ENCODE data around the gene PTS.
A peak's percentile ranks its signal among the peaks of the same experiment; 100 is the strongest.

PTS gene

GRCh38 chr11:112274007-112274783 lies 48.0 kb downstream of the PTS start:
- H3K4me3 ChIP-seq (replicated peaks; ENCODE audit: low read depth, low read length): no peak overlapping the region
- TF ChIP-seq CTCF (IDR thresholded peaks at IDR 0.05; ENCODE audit: low read depth, low read length, missing control alignments): no peak
- no peak for DNase-seq (ENCODE audit: extremely low read depth, low read depth)

GRCh38 chr11:112277029-112277428 lies 50.8 kb downstream of the PTS start:
- no peak for TF ChIP-seq CTCF (IDR thresholded peaks at IDR 0.05; ENCODE audit: low read depth, low read length, missing control alignments)
- no peak for DNase-seq (ENCODE audit: extremely low read depth, low read depth)
- H3K4me3 ChIP-seq (replicated peaks; ENCODE audit: low read depth, low read length): no peak overlapping the region

GRCh38 chr11:112277941-112278340 lies 51.7 kb downstream of the PTS start:
- no peak for TF ChIP-seq CTCF (IDR thresholded peaks at IDR 0.05; ENCODE audit: low read depth, low read length, missing control alignments)
- DNase-seq (ENCODE audit: extremely low read depth, low read depth): no peak
- no peak overlapping the region for H3K4me3 ChIP-seq (replicated peaks; ENCODE audit: low read depth, low read length)

GRCh38 chr11:112278803-112279202 lies 52.6 kb downstream of the PTS start:
- TF ChIP-seq CTCF (IDR thresholded peaks at IDR 0.05; ENCODE audit: low read depth, low read length, missing control alignments): no peak

GRCh38 chr11:112279901-112280267 lies 53.7 kb downstream of the PTS start:
- no peak for DNase-seq (ENCODE audit: extremely low read depth, low read depth)
- peak overlapping the region; percentile 42 for H3K4me3 ChIP-seq (replicated peaks; ENCODE audit: low read depth, low read length)
- TF ChIP-seq CTCF (IDR thresholded peaks at IDR 0.05; ENCODE audit: low read depth, low read length, missing control alignments): peak; percentile 75

More at GRCh38 chr11:112278803-112279202, 52.6 kb downstream of the PTS start:
- H3K4me3 ChIP-seq (replicated peaks; ENCODE audit: low read depth, low read length): no peak overlapping the region
- no peak for DNase-seq (ENCODE audit: extremely low read depth, low read depth)

GRCh38 chr11:112280268-112281126 lies 54.3 kb downstream of the PTS start:
- peak overlapping the region; percentile 42 for H3K4me3 ChIP-seq (replicated peaks; ENCODE audit: low read depth, low read length)
- peak; percentile 58 for DNase-seq (ENCODE audit: extremely low read depth, low read depth)
- peak; percentile 81 for TF ChIP-seq CTCF (IDR thresholded peaks at IDR 0.05; ENCODE audit: low read depth, low read length, missing control alignments)
